SK-N-MC (cell line): ENCODE measurements around the gene CEACAM18.

Experiments used
- EZH2 ChIP-seq: fragments of 200-600 bp; sonication (generic); IDR thresholded peaks from one replicate; pipeline ENCODE4 v1.6.1; 2017; ENCODE audit warnings: antibody characterized with exemption
- FOXP2 ChIP-seq: optimal IDR thresholded peaks from 2 replicates; pipeline ENCODE3; 2011; ENCODE audit warnings: mild to moderate bottlenecking, moderate library complexity; ENCODE audit not compliant: insufficient read depth; ENCODE audit errors: extremely low read length, control extremely low read depth
- POLR2AphosphoS5 ChIP-seq: IDR thresholded peaks from 2 replicates; pipeline ENCODE4 v1.6.1; 2012; ENCODE audit warnings: mild to moderate bottlenecking, low read depth, low read length, borderline replicate concordance

DNA sequence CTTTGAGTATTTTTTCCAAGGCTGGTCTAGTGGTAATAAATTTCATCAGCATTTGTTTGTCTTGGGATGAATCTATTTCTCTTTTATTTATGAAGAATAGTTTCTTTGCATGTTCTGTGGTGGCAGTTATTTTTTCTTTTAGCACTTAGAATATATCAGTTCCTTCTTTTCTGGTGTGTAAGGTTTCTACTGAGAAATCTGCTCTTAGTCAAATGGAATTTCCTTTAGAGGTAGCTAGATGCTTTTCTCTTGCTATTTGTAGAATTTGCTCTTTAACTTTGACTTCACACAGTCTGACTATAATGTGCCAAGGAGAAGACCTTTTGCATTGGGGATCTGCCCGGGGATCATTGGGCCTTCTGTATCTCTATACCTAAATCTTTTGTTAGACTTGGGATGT, 57.2 kb downstream of the CEACAM18 start:
- TF ChIP-seq EZH2 (no peak), POLR2AphosphoS5 (no peak), FOXP2 (no peak)
